Glutamatergic neuron (in vitro differentiated cells): ENCODE measurements around the gene SYNDIG1. TPM values are rescaled to one million over a fixed set of nuclear protein-coding genes. Genes with fewer than 3 reads are reported as not detected.

Source experiments
- DNase-seq: peaks from one replicate; pipeline ENCODE4 v3.0.0; 2022
- H3K27ac Mint-ChIP-seq: one replicate; pipeline ENCODE4 v1.8.0; 2020; ENCODE audit warnings: mild to moderate bottlenecking, mixed read lengths, inconsistent platforms; ENCODE audit not compliant: unreplicated experiment
- H3K27me3 Mint-ChIP-seq: one replicate; pipeline ENCODE4 v1.8.0; 2020; ENCODE audit warnings: mild to moderate bottlenecking, moderate library complexity, mixed read lengths, inconsistent platforms; ENCODE audit not compliant: unreplicated experiment
- H3K36me3 Mint-ChIP-seq: one replicate; pipeline ENCODE4 v1.8.0; 2020; ENCODE audit warnings: mild to moderate bottlenecking, mixed read lengths, inconsistent platforms; ENCODE audit not compliant: unreplicated experiment
- H3K4me1 Mint-ChIP-seq: one replicate; pipeline ENCODE4 v1.8.0; 2020; ENCODE audit warnings: mild to moderate bottlenecking, low read depth, mixed read lengths, inconsistent platforms; ENCODE audit not compliant: unreplicated experiment
- H3K4me3 Mint-ChIP-seq: one replicate; pipeline ENCODE4 v1.8.0; 2020; ENCODE audit warnings: mild to moderate bottlenecking, mixed read lengths, inconsistent platforms; ENCODE audit not compliant: unreplicated experiment
- H3K9me3 Mint-ChIP-seq: one replicate; pipeline ENCODE4 v1.8.0; 2020; ENCODE audit warnings: mild to moderate bottlenecking, moderate library complexity, mixed read lengths, inconsistent platforms; ENCODE audit not compliant: unreplicated experiment
- CTCF ChIP-seq: fragments of 200-600 bp; sonication (generic); IDR thresholded peaks from one replicate; pipeline ENCODE4 v1.5.0; 2021; ENCODE audit not compliant: partially characterized antibody, unreplicated experiment
- total RNA-seq: library from RNA; stranded (reverse); fragmentation: NEBNext Ultra II Directional; extraction: Animal tissue kit (Norgen Biotek cat#: 25700); gene quantifications from one replicate; pipeline ENCODE4 v1.2.1, GENCODE V29; 2021; ENCODE audit not compliant: unreplicated experiment

Gene SYNDIG1
- total RNA-seq, 1 donor from 2014 or later, result 10.4 TPM

GRCh38 chr20:24422091-24422760, 47.2 kb upstream of the SYNDIG1 start:
- Mint-ChIP-seq H3K27ac (no peak overlapping the region), H3K27me3 (no peaks in the 10 kb centered on the region), H3K4me1 (peaks cover 13% of the 10 kb centered on the region), H3K9me3 (peaks cover 3% of the 10 kb centered on the region), H3K4me3 (no peak overlapping the region), H3K36me3 (no peaks in the 10 kb centered on the region)
- no peak for TF ChIP-seq CTCF
- DNase-seq, result no peak

- H3K4me3 Mint-ChIP-seq, result no peak overlapping the region
- H3K9me3 Mint-ChIP-seq, result peaks cover 3% of the 10 kb centered on the region
- DNase-seq, result no peak
- no peaks in the 10 kb centered on the region for H3K27me3 Mint-ChIP-seq
- no peaks in the 10 kb centered on the region for H3K36me3 Mint-ChIP-seq
- TF ChIP-seq CTCF, result no peak
- no peak overlapping the region for H3K27ac Mint-ChIP-seq
- H3K4me1 Mint-ChIP-seq, result peaks cover 13% of the 10 kb centered on the region
Measured at GRCh38 chr20:24423390-24424313, 45.8 kb upstream of the SYNDIG1 start.

- peaks cover 13% of the 10 kb centered on the region for H3K4me1 Mint-ChIP-seq
- no peak overlapping the region for H3K27ac Mint-ChIP-seq
Measured at GRCh38 chr20:24425523-24426135, 43.8 kb upstream of the SYNDIG1 start.

GRCh38 chr20:24431279-24432045, 38.0 kb upstream of the SYNDIG1 start:
- H3K4me1 Mint-ChIP-seq, result no peaks in the 10 kb centered on the region
- H3K4me3 Mint-ChIP-seq, result no peak overlapping the region
- H3K27me3 Mint-ChIP-seq, result no peaks in the 10 kb centered on the region
- DNase-seq, result no peak
- no peak for TF ChIP-seq CTCF
- no peak overlapping the region for H3K27ac Mint-ChIP-seq
- no peaks in the 10 kb centered on the region for H3K36me3 Mint-ChIP-seq
- H3K9me3 Mint-ChIP-seq, result peaks cover 2% of the 10 kb centered on the region

More at GRCh38 chr20:24425523-24426135, 43.8 kb upstream of the SYNDIG1 start:
- H3K4me3 Mint-ChIP-seq, result no peak overlapping the region
- H3K36me3 Mint-ChIP-seq, result no peaks in the 10 kb centered on the region
- DNase-seq, result no peak
- peaks cover 6% of the 10 kb centered on the region for H3K9me3 Mint-ChIP-seq
- no peaks in the 10 kb centered on the region for H3K27me3 Mint-ChIP-seq
- no peak for TF ChIP-seq CTCF
